Transverse colon (tissue), 4 donors: ENCODE data around the gene ITGB5. TPM values are rescaled to one million over a fixed set of nuclear protein-coding genes. Genes with fewer than 3 reads are reported as not detected.

Experiments used
- DNase-seq: peaks from one replicate; pipeline ENCODE4 v3.0.0-alpha.2; 2019
- H3K27ac ChIP-seq, 4 donors: fragments of 200-600 bp; sonication (generic); 2 replicates each; pipeline ENCODE4 v1.5.1; 2016 to 2018; ENCODE audit warnings: inconsistent platforms in 4 of 4
- H3K27me3 ChIP-seq: fragments of 200-600 bp; sonication (generic); 2 replicates; pipeline ENCODE4 v1.5.1; 2017; ENCODE audit warnings: inconsistent platforms
- H3K36me3 ChIP-seq, 4 donors: fragments of 200-600 bp; sonication (generic); 2 replicates each; pipeline ENCODE4 v1.5.1; 2017 to 2019; ENCODE audit warnings: inconsistent platforms in 4 of 4
- H3K4me1 ChIP-seq, 4 donors: fragments of 200-600 bp; sonication (generic); 2 replicates each; pipeline ENCODE4 v1.5.1; 2017 to 2020; ENCODE audit warnings: inconsistent platforms in 4 of 4
- H3K4me3 ChIP-seq, 4 donors: fragments of 200-600 bp; sonication (generic); 1 replicate in 1 of 4; 2 replicates in 3 of 4; pipeline versions ENCODE4 v1.5.1 to v1.6.1; 2017 to 2019; ENCODE audit warnings: inconsistent platforms in 4 of 4
- H3K9me3 ChIP-seq, 2 donors: fragments of 200-600 bp; sonication (generic); 2 replicates each; pipeline ENCODE4 v1.5.1; 2017 to 2019; ENCODE audit warnings: inconsistent platforms in 2 of 2
- CTCF ChIP-seq, 5 experiments: fragments of 200-600 bp in 3 of 5; fragments of 450-650 bp in 2 of 5; sonication (generic) in 3 of 5; IDR thresholded peaks; 1 replicate in 2 of 5; 2 replicates in 3 of 5; pipeline ENCODE4 v1.5.1; 2016 to 2017; ENCODE audit warnings: antibody characterized with exemption in 5 of 5, inconsistent platforms in 3 of 5, mild to moderate bottlenecking in 2 of 5, moderate library complexity in 1 of 5
- EP300 ChIP-seq: sonication (generic); formaldehyde crosslinking; IDR thresholded peaks from one replicate; pipeline ENCODE4 v1.6.1; 2017; ENCODE audit warnings: antibody characterized with exemption, low read depth
- POLR2A ChIP-seq: fragments of 450-650 bp; IDR thresholded peaks from one replicate; pipeline ENCODE4 v1.6.1; 2016; ENCODE audit warnings: antibody characterized with exemption, mild to moderate bottlenecking, moderate library complexity
- POLR2AphosphoS5 ChIP-seq, 3 donors: sonication (generic); formaldehyde crosslinking; IDR thresholded peaks; one replicate each; pipeline ENCODE4 v1.6.1; 2016; ENCODE audit warnings: antibody characterized with exemption in 3 of 3
- WGBS, 2 donors: methylation state at CpG; one replicate each; pipeline ENCODE4 v1.1.5; 2018; ENCODE audit warnings: low coverage in 1 of 2; 5-methylcytosine and 5-hydroxymethylcytosine counted together
- in situ Hi-C, 4 donors: fragments of 200-750 bp; cut with MboI; loops; one replicate each; pipeline versions ENCODE4 v1.15.0 to v1.15.1; 2017; ENCODE audit warnings: low sequenced_read_pairs in 3 of 4, low pct_ligation_motif_present in 1 of 4, low pct_unique_long_range_greater_than_20kb in 1 of 4
- intact Hi-C: fragments of 100-400 bp; cut with DNase I; formaldehyde crosslinking; loops from one replicate; pipeline ENCODE4 v1.15.1; 2023; ENCODE audit warnings: low total_unique reads
- total RNA-seq, 4 donors: library from RNA; depleted of rRNA; stranded (reverse); fragments of >200 nt; gene quantifications; one replicate each; pipeline ENCODE4 v1.1.0, GENCODE V29; 2016

The ITGB5 gene
- total RNA-seq, 4 donors from 2014 or later, result 62.8 to 572 (median 105) TPM

- Histone ChIP-seq H3K36me3 (peaks cover 0 to 7% (median 0%) of the 10 kb centered on the region in 4 donors), H3K27ac (no peak overlapping the region), H3K27me3 (no peaks in the 10 kb centered on the region), H3K9me3 (no peaks in the 10 kb centered on the region), H3K4me3 (no peak overlapping the region), H3K4me1 (peaks cover 0 to 4% (median 0%) of the 10 kb centered on the region in 4 donors)
- DNase-seq, result no peak
- 93% methylated on average over 3 of the region's 3 CpGs; no CpG with 5 or more reads in 1 of the 2 donors for WGBS, 2 donors
- in situ Hi-C loops (no loop called here), intact Hi-C loops (no loop called here)
- TF ChIP-seq POLR2A (no peak), EP300 (no peak), POLR2AphosphoS5 (IDR thresholded peaks at IDR 0.05) (no peak), CTCF (IDR thresholded peaks at IDR 0.05) (no peak)
These were observed 19.7 kb downstream of the ITGB5 start for GRCh38 chr3:124867511-124867910.

GRCh38 chr3:124862006-124862405 is 25.2 kb downstream of the ITGB5 start:
- intact Hi-C loops, result no loop called here
- no peak for DNase-seq
- H3K27me3 ChIP-seq, result no peaks in the 10 kb centered on the region
- peak overlapping the region in 1 of 4 donors; percentile 39 for H3K27ac ChIP-seq
- in situ Hi-C loops, result no loop called here
- H3K4me1 ChIP-seq, result peaks cover 0 to 33% (median 8%) of the 10 kb centered on the region in 4 donors
- H3K9me3 ChIP-seq, result no peaks in the 10 kb centered on the region
- no peak for TF ChIP-seq EP300
- no peak for TF ChIP-seq POLR2AphosphoS5 (IDR thresholded peaks at IDR 0.05)
- no peak for TF ChIP-seq POLR2A
- 58% methylated on average over 2 of the region's 2 CpGs; no CpG with 5 or more reads in 1 of the 2 donors for WGBS, 2 donors
- no peak overlapping the region for H3K4me3 ChIP-seq
- no peaks in the 10 kb centered on the region for H3K36me3 ChIP-seq

- Histone ChIP-seq H3K4me1 (peaks cover 0 to 33% (median 8%) of the 10 kb centered on the region in 4 donors), H3K27me3 (no peaks in the 10 kb centered on the region), H3K9me3 (no peaks in the 10 kb centered on the region), H3K27ac (peak overlapping the region; percentile 60 to 79 (median 66)), H3K36me3 (no peaks in the 10 kb centered on the region), H3K4me3 (no peak overlapping the region)
- TF ChIP-seq EP300, result no peak
- TF ChIP-seq POLR2AphosphoS5 (IDR thresholded peaks at IDR 0.05), result no peak
- no peak for TF ChIP-seq CTCF (IDR thresholded peaks at IDR 0.05)
- TF ChIP-seq POLR2A, result no peak
- 70 to 75% methylated on average over 5 to 9 of the region's 9 CpGs for WGBS, 2 donors
- DNase-seq, result no peak
- in situ Hi-C loops, result no loop called here
- intact Hi-C loops, result no loop called here
These were observed 26.1 kb downstream of the ITGB5 start for GRCh38 chr3:124861041-124861440.

DNA sequence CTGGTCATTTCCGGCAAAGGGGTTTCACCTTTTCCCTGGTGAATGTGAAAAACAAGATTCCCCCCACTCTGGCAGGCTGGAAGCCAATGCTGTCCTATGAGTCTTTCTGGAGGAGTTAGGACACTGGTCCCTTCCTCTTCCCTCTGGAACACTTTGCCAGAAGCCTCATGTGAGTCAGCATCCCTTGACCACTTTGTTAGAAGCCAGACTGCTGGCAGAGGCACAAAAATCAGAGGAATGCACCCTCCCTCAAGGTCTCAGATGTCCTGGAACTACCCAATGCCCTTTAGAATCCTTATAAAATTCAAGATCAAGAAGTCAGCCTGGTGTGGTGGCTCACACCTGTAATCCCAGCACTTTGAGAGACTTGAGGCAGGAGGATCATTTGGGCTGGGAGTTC is 26.6 kb downstream of the ITGB5 start:
- peak; percentile 58 for DNase-seq
- H3K9me3 ChIP-seq, result no peaks in the 10 kb centered on the region
- in situ Hi-C loops, result no loop called here
- 67 to 70% methylated on average over 1 of the region's 1 CpG for WGBS, 2 donors
- H3K27me3 ChIP-seq, result no peaks in the 10 kb centered on the region
- H3K4me1 ChIP-seq, result peaks cover 0 to 33% (median 8%) of the 10 kb centered on the region in 4 donors
- no peak overlapping the region for H3K4me3 ChIP-seq
- TF ChIP-seq EP300 (no peak), POLR2AphosphoS5 (IDR thresholded peaks at IDR 0.05) (peak; percentile 34 to 75 (median 52))
- H3K27ac ChIP-seq, result peak overlapping the region; percentile 60 to 79 (median 66)
- intact Hi-C loops, result no loop called here
- H3K36me3 ChIP-seq, result no peaks in the 10 kb centered on the region

- in situ Hi-C loops (no loop called here), intact Hi-C loops (loop anchor here (5.0 kb wide), 1 partner anchor 143 kb away; no protein-coding TSS in a partner anchor)
- H3K4me1 ChIP-seq, result peaks cover 0 to 33% (median 8%) of the 10 kb centered on the region in 4 donors
- no peaks in the 10 kb centered on the region for H3K9me3 ChIP-seq
- H3K27me3 ChIP-seq, result no peaks in the 10 kb centered on the region
- H3K4me3 ChIP-seq, result no peak overlapping the region
- TF ChIP-seq POLR2A, result no peak
- no peak for TF ChIP-seq POLR2AphosphoS5 (IDR thresholded peaks at IDR 0.05)
- TF ChIP-seq CTCF (IDR thresholded peaks at IDR 0.05), result no peak
- no peak for TF ChIP-seq EP300
- H3K27ac ChIP-seq, result peak overlapping the region; percentile 60 to 79 (median 66)
- no peaks in the 10 kb centered on the region for H3K36me3 ChIP-seq
- DNase-seq, result no peak
- 64 to 81% methylated on average over 6 to 7 of the region's 7 CpGs for WGBS, 2 donors
These were observed 28.1 kb downstream of the ITGB5 start for GRCh38 chr3:124859025-124859424.
